Occipital lobe (tissue), 2 donors: ENCODE data around the gene EDDM3A. TPM values are rescaled to one million over a fixed set of nuclear protein-coding genes. Genes with fewer than 3 reads are reported as not detected.

Experiments
- DNase-seq: peaks from one replicate; lab custom pipeline; 2025; lab: John Stamatoyannopoulos, UW
- total RNA-seq: library from RNA; depleted of rRNA; stranded (reverse); fragments of >200 nt; gene quantifications from one replicate; pipeline ENCODE4 v1.2.3, GENCODE V29; 2014

The EDDM3A gene
- total RNA-seq, 1 donor from 2014 or later: not detected

DNA sequence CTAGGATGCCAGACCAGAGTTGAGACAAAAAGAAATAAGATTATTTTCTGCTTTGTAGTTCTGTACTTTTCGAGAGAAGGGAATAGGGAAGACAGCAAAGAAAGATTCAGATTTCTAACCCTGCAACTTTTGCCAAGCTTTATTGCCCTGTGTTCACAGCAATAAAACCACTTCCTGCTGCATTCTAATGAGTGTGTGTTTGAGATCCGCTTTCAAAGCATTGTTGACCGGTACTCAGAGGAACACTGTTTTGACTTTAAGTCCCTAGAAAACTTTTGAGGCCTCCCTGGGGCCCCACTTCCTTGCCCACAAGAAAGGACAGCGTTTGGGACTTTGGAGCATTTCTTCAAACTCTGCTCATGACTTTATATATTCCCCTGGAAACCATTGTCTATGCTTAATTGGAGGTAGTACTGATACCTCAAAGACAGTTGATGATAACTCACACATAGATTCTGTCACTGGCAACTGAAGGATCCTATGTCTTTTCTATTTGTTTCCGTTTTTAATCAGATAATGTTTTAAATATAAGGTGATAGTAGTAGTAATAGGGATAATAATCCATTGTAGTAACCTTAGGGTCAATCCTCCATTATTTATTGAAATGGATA is 36.7 kb downstream of the EDDM3A start:
- DNase-seq: no peak

DNA sequence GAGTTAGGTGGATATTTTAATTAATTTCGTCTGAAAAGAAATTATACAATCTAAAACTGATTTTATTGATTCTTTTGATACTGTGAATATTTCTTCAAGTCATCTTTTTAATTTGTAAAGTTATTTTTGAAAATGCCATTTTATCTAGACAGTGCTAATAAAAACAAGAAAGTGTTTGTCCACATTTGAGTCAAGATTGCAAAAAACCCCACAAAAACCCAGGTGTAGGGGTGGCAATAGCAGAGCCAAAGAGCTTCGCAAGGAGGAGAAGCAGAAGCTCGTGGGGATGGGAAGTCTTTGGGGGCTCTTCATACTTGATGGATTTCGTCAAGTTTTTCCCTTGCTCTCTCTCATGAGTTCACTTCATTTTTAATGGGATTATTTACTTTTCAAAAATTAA is 41.3 kb downstream of the EDDM3A start:
- DNase-seq: no peak

DNA sequence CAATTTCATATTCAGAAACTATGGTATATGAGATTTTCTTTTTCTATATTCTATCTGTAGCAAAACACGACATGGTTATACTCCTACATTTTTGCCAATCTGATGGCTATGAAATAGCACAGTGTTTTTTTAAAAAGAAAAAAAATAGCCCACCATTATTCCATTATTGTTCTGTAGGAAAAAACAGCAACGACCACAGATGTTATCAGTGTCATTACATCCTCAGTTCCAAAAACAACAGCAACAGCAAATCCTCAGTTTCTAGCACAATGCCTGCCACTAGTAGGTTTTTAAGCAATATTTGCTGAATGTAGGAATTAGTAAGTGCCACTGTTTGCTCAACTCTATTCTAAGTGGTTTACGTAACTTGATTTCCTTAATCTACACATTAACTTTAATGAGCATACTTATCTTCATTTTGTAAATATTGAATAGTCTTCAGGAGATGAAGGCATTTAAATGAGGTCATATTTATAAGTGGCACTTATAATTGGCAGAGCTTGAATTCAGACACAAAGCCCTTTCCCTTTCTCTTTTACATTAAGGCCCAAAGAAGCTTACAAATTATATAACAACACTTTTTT is 43.6 kb downstream of the EDDM3A start:
- no peak for DNase-seq

DNA sequence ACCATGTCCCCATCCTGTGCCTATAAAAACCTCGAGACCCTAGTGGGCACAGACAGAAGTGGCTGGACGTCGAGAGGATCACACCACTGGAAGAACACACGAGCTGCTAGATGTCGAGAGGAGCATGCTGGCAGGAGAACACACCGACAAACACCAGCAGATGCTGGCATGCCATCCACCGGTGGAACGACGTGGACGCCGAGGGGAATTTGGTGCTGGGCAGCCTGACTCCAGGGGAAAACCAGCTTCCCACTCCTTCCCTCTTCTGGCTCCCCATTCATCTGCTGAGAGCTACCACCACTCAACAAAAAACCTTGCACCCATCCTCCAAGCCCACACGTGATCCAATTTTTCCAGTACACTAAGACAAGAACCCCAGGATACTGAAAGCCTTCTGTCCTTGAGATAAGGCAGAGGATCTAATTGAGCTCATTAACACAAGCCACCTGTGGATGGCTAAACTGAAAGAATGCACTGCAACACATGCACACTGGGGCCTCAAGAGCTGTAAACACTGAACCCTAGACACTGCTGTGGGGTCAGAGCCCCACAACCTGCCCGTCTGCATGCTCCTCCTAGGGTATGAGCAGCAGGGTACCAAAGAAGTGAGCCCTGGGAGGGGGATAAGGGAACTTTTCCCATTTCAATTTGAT is 44.9 kb downstream of the EDDM3A start:
- DNase-seq: no peak

DNA sequence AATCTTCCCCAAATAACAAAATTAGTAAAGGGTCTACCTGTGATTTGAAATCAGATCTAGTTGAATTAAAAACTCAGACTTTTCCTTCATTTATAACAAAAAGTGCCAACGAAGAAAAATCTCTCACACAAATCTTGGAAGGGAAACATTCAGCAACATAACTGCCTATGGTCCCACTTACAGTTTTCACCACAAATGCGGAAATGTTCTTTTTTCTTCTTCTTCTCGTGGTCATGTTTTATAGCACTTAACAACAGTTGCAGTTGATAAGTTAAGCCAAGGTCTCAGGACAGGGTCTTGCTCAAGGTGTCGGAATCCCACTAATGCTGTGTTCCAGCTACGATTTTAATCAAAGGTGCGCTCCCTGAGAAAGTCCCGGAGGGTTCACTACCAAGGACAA is 45.5 kb downstream of the EDDM3A start:
- DNase-seq: no peak

DNA sequence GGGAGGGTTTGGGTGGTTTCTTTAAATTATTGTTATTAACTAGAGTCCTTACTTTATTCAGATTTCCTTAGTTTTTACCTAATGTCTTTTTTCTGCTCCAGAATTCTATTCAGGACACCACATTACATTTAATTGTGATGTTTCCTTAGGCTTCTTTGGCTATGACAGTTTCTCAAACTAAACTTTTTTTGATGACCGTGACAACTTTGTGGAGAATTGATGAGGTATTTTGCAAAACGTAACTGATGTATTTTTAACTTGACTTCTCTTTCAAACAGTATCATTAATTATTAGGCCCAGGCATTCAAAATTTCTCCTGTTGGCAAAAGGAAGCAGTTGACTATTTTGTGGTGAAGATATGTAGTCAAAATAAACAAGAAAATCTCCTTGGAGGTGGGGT is 45.9 kb downstream of the EDDM3A start:
- no peak for DNase-seq

DNA sequence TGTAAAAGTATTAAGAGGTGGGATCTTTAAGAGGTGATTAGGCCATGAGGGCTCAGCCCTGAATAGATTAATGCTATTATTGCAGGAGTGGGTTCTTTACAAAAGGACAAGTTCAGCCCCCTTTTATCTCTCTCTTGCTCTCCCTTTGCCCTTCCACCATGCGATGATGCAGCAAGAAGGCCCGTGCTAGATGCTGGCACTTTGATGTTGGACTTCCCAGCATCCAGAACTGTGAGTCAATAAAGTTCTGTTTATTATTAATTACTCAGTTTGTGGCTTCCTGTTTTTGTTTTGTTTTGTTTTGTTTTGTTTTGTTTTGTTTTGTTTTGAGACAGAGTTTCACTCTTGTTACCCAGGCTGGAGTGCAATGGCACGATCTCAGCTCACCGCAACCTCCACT is 46.9 kb downstream of the EDDM3A start:
- no peak for DNase-seq

DNA sequence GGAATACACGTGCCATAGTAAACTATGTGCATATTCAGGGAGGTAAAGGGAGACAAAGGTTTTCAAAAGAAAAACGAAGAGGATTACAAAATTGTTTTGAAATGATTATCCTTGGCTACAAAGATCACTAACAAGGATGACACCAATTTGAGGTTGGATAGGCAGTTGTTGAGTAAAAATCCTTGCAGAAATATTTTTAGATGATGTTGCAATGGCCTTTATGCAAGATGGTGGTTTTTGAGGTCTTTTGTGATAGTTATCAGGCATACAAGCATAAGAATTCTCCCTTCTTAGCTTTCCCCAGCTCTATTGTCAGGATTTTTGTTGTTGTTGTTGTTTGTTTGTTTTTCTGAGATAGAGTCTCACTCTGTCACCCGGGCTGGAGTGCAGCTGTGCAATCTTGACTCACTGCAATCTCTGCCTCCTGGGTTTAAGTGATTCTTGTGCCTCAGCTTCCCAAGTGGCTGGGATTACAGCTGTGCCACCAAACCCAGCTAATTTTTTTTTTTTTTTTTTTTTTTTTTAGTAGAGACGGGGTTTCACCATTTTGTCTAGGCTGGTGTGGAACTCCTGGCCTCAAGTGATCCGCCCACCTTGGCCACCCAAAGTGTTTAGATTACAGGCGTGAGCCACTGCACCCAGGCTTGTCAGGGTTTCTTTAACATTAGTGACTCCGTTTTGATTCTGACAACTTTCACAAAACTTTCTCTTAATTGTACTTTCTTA is 49.1 kb downstream of the EDDM3A start:
- DNase-seq: no peak

DNA sequence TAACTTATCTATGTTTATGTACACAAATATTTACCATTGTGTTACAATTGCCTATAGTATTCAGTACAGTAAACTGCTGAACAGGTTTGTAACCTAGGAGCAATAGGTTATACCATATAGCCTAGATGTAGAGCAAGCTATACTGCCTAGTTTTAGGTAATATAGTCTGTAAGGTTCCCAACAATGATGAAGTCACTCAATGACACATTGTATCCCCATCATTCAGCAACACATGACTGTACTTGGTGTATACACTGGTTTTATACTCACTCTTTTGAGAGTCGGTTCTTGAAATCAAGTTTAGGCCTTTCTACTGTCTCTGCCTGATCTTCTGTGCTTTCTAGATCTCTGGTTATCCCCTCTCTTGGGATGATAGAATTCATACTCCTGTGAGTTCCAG is 51.5 kb downstream of the EDDM3A start:
- no peak for DNase-seq

Other genes starting within 250 kb of the EDDM3A start
- gene RNASE10, start 240.3 kb upstream of the EDDM3A start, total RNA-seq: not detected
- not detected for gene RNASE9, start 184.8 kb upstream of the EDDM3A start, total RNA-seq
- gene RNASE11, start 157.9 kb upstream of the EDDM3A start, total RNA-seq: not detected
- not detected for gene RNASE12, start 154.5 kb upstream of the EDDM3A start, total RNA-seq
- not detected for gene OR6S1, start 104.2 kb upstream of the EDDM3A start, total RNA-seq
- 2.2 TPM for gene RNASE4, start 61.3 kb upstream of the EDDM3A start, total RNA-seq
- gene ANG, start 57.1 kb upstream of the EDDM3A start, total RNA-seq: 0.16 TPM
- not detected for gene EDDM3B, start 22.5 kb downstream of the EDDM3A start, total RNA-seq
- gene RNASE6, start 35.4 kb downstream of the EDDM3A start, total RNA-seq: 1.1 TPM
- gene RNASE1, start 57.0 kb downstream of the EDDM3A start, total RNA-seq: 9.2 TPM
- not detected for gene RNASE3, start 145.5 kb downstream of the EDDM3A start, total RNA-seq
- gene RNASE2, start 209.6 kb downstream of the EDDM3A start, total RNA-seq: not detected
- 29.0 TPM for gene METTL17, start 244.1 kb downstream of the EDDM3A start, total RNA-seq